HG03139 (cell line): ENCODE data around the gene TMEM207.
"Not testable (repeated sequence)": the region's sequence is repeated elsewhere in the genome, so short reads cannot be mapped to it uniquely, and the experiment has no call there.

ENCODE experiments used
- ATAC-seq: cut with Tn5 transposase; IDR thresholded peaks from one replicate; pipeline ENCODE4 v1.9.1; 2021; ENCODE audit not compliant: unreplicated experiment

TMEM207 gene

DNA sequence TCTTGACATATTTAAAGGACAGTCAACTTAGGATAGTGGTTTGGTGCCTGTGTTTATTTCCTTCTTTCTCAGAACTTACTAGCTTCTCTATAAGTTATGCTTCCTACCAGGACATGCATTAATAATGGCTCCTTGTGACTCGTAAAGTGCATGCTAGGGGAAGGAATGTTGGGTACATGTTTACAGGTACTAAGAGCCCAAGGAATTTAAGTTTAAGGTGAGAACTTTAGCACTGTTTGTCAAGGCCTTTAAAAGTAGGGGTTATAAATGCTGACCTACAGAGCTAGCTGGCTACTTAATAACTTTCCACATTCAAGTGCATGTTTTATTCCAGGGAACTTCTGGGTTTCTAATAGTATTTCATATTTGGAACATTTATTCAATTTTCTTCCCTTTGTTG is at the start of gene TMEM207:
TSS of gene TMEM207 (minus strand) at position 101 of the 400 bp plus-strand sequence. CDS start at position 9, 92 bp downstream.
- ATAC-seq: no peak

GRCh38 chr3:190499122-190499521 is 49.4 kb upstream of the TMEM207 start:
- ATAC-seq: no peak

- ATAC-seq: no peak
Observed at GRCh38 chr3:190498293-190498692, 48.6 kb upstream of the TMEM207 start.

GRCh38 chr3:190497811-190498210 is 48.1 kb upstream of the TMEM207 start:
- ATAC-seq: no peak

- ATAC-seq: no peak
Observed at GRCh38 chr3:190496859-190497258, 47.2 kb upstream of the TMEM207 start.

DNA sequence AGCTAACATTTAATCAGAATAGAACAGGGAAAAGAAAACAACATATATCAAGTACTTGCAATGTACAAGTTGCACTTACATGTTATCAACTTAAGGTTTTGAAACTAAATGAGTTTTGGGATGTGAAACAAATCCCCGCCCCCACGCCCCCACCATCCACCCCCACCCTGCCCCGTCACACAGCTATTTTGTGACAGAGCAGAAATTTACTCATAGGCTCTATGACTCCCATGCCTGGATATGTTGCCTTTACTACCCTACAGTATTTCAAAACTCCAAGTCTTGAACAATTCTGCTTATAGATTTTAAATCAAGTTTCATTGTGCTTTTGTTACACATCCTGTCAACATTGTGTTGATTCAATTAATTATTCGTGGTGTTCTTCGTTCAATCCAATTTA is 46.1 kb upstream of the TMEM207 start:
- no peak for ATAC-seq

DNA sequence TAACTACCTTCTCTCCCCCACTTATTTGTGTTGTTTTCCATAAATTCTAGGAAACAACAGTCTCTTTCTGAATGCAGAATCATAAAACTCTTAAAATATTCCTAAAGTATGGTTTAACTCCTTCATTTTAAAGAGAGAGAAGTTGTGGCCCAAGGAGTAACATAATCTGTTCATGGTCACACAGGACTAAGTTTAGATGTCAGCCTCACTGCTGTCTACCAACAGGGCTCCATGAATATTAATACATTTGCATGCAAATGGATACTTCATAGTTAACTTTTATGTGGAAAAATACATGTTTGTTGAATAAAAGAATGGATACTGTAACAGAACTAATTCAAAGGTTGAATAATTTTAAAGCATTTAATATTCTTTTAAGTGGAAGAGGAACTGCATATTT is 45.7 kb upstream of the TMEM207 start:
- ATAC-seq: no peak

DNA sequence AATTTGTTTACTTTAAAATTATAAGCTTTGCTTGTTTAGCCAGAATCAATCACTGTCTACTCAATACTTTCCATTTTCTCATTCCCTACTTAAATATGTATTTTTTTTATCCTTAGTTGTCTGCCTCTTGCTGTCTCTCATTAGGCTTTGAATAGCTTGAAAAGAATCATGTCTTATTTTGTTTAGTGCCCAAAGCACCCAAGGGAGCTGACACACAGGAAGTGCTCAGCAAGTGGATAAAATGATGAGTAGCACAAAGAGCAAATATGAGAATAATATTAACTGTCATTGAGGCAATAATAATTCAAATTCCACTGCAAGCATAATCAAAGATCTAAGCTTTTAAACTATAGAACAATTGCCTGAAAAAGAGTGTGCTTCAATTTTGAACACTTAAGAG is 45.2 kb upstream of the TMEM207 start:
- no peak for ATAC-seq

GRCh38 chr3:190492966-190493365 is 43.3 kb upstream of the TMEM207 start:
- no peak for ATAC-seq

DNA sequence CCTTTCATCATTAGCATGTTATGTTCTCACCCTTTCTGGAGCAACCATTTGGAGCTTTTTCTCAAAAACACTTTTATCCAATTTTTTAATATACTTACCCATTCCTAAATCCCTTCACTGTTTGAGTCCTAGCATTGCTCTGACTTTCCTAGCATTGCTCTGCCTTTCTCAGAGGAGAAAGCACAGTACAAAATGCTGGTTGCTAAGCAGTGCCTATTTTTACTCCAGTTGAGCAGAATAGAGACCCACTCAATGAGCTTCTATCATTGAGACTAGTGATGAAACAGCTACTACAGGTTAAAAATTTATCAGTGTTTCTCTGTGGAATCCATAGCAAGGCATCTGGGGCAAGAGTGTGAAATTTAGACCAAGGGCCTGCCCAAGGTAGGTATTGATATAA is 42.4 kb upstream of the TMEM207 start:
- ATAC-seq: no peak

DNA sequence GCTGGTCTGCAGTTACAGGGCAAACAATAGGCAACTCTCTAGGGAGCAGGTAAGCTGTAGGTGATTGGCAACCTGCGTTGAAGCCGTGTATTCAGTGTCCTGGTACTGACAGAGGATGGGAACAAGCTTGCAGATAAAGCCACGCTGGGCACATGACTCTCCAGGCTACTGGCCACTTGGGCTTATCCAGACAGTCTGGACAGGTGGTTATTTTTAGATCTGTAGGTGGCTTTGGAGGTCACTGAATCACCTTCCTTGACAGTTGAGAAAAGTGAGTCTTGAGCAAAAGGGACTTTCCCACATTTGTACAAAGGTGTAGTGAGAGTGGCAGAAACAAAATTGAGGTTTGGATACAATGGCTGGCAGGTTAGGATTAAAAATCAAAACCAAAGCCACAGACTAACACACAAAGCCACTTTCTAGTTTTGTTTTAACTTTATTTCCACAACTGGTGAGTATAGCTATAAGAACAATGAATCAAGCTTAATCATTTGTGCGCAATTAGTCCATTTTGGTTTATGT is 41.9 kb upstream of the TMEM207 start:
- ATAC-seq: no peak

- ATAC-seq: no peak
Observed at GRCh38 chr3:190486908-190487607, 37.4 kb upstream of the TMEM207 start.

- no peak for ATAC-seq
Observed at GRCh38 chr3:190486533-190486864, 36.8 kb upstream of the TMEM207 start.

GRCh38 chr3:190485830-190486532 is 36.3 kb upstream of the TMEM207 start:
- ATAC-seq: no peak

DNA sequence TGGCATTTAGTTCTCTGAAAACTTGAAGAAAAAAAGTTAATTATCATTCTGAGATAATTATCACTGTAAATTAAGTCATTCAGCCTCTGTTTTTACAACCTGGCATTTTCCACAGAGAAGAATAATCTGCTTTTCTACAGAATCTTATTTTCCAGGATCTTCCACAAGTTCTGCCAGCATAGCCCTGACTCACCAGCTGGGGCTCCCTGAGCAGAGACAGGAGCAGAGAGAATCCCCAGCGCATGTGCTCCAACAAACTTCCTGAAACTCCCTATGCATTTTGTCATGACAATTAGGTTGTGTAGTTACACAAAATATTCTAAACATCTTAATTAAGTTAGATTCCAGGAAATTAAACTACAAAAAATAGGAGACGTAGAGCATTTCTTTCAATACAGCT is 32.1 kb upstream of the TMEM207 start:
- ATAC-seq: no peak

DNA sequence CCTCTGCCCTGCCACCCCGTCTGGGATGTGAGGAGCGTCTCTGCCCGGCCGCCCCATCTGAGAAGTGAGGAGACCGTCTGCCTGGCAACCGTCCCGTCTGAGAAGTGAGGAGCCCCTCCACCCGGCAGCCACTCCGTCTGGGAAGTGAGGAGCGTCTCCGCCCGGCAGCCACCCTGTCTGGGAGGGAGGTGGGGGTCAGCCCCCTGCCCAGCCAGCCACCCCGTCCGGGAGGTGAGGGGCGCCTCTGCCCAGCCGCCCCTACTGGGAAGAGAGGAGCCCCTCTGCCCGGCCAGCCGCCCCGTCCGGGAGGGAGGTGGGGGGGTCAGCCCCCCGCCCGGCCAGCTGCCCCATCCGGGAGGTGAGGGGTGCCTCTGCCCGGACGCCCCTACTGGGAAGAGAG is 23.6 kb upstream of the TMEM207 start:
- ATAC-seq: not testable (repeated sequence)

- no peak for ATAC-seq
Observed at GRCh38 chr3:190467922-190468321, 18.2 kb upstream of the TMEM207 start.

GRCh38 chr3:190458040-190458439 is 8.3 kb upstream of the TMEM207 start:
- ATAC-seq: no peak

GRCh38 chr3:190456770-190457169 is 7.1 kb upstream of the TMEM207 start:
- ATAC-seq: no peak

DNA sequence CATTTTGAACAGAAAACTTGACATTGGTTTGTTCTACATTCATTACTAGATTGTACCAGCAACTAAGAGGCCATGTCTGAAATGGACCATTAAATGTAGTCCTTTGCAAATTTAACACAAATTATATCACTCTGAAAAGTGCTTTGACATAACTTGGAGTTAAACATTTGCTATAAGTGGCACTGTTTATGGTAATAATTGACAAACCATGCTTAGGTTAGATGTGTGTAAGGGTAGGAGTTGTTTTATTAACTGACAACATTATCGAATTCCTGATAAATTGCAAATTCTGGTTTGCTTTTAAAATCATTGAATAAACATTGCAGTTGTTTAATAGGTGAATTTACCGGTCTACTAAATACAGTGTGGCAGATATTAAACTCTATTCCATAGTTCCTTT is 6.1 kb upstream of the TMEM207 start:
- ATAC-seq: no peak

DNA sequence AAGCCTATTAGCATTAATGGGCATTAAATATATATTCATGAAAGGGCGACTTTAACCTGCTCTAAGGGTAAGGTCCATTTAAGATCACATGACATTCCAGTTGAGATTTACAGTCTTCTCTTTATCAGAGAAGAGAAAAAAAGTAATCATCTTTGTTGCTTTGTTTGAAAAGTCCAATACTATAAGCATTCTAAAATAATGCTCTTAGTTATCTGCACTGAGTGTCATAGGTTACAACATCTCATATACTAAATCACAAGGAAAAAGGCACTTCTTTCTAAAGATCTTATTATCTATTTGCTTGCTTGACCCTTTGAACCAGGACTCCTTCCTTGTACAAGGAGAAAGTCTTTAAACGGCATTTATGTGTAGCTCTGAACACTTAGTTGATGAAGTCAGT is 1.4 kb downstream of the TMEM207 start:
- ATAC-seq: no peak

DNA sequence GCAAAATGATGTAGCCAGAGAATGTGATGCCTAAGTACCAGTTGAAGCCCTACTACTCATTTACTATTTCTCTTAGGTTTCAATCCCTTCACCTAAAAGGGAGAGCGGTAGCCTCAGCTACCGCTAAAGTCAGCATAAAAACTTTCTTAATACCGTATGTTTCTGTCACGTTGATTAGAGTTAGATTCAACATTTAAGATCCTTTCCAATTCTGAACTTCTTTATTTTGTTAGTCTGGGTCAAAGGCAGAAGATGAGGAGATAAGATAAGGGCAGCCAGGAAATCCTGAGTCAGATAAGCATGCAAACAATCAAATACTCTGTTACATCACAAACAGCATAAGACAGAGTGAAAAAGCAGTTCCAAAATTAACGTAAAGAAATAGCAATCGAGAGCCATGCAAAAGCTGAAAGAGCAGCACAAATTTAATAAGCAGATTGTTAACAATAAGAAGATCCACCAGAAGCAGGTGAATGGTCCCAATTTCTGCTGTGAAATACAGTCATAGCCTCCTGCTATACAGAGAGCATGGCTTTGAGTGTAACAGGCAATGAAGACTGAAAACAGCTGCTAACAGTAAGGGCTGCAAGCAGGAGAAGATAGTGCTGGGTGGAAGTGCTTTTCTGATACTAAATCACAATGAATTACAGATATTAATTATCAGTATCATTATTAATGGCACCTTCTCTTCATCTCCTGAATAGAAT is 3.0 kb downstream of the TMEM207 start:
- no peak for ATAC-seq
